ENCODE results near the gene N4BP2. TPM values are rescaled to one million over a fixed set of nuclear protein-coding genes. Genes with fewer than 3 reads are reported as not detected.

The N4BP2 gene
- total RNA-seq, 1 experiment from 2014 or later = 8.2 TPM

Other genes with a start within 250 kb of the N4BP2 start
- gene PDS5A, start 78.9 kb upstream of the N4BP2 start, total RNA-seq (2014; rRNA removed) = 57.3 and 63.1 TPM in 2 replicates
- gene RHOH, start 140.2 kb downstream of the N4BP2 start, total RNA-seq (2014; rRNA removed) = 0.75 and 0.90 TPM in 2 replicates